GM19395 (cell line): ENCODE measurements around the gene SIRT7.

Experiments used
- ATAC-seq: cut with Tn5 transposase; IDR thresholded peaks from one replicate; pipeline ENCODE4 v1.9.1; 2021; ENCODE audit warnings: mild to moderate bottlenecking, moderate library complexity; ENCODE audit not compliant: unreplicated experiment

Gene SIRT7

GRCh38 chr17:81866440-81867169, 51.4 kb downstream of the SIRT7 start:
- no peak for ATAC-seq

- no peak for ATAC-seq
Measured at GRCh38 chr17:81865733-81866439, 52.1 kb downstream of the SIRT7 start.

GRCh38 chr17:81865358-81865732, 52.6 kb downstream of the SIRT7 start:
- no peak for ATAC-seq

DNA sequence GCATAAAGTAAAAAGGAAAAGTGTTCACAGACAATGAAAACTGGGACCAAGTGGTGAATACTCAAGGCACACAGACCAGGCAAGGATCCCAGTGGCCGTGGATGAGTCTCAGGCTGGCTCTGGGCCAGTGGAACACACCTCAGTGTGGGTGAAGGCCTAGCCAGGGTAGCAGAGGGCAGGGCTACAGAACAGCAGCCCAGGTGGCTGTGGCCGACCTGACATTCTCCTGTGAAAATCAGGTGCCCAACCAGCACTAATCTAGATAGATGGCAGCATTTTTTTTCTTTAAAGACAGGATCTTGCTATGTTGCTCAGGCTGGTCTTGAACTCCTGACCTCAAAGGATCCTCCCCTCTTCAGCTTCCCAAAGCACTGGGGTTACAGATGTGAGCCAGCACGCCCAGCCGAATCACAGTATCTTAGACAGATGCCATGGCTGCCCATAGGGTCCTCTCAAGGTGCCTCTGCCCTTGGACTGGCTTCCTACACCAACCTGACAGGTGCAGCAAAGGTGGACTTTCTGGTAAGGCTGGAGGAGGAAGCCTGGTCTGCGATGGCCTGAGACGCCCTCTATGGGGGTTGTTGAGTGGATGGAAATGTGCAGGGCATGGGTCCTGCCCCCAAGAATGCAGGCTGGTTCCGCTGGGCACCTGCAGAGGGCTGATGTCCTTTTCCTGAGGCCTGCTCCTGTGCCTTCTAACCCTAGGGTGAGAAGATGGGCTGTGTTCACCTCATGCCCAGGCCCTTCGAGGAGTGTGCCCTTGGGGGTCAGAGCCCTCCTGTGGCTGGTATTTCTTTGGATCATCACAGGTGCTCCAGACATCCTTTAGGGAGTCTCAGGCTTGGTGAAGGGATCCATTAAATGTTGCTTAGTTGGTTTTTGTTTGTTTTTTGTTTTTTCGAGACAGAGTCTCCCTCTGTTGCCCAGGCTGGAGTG, 53.9 kb downstream of the SIRT7 start:
- no peak for ATAC-seq

- ATAC-seq: no peak
Measured at GRCh38 chr17:81863123-81863675, 54.8 kb downstream of the SIRT7 start.
